Measurements from ENCODE around the gene ZFAND6.

GRCh38 chr15:80087104-80087503 lies 27.6 kb downstream of the ZFAND6 start:
- TF ChIP-seq POLR2A (IDR thresholded peaks at IDR 0.05) (no peak), CTCF (IDR thresholded peaks at IDR 0.05) (no peak)

All from esophagus squamous epithelium (tissue), 4 donors.